Heart left ventricle (tissue), 16 donors: ENCODE measurements around the gene MRPL17. TPM values are rescaled to one million over a fixed set of nuclear protein-coding genes. Genes with fewer than 3 reads are reported as not detected.

ENCODE experiments used
- ATAC-seq, 4 donors: fragments of 200-7000 bp; cut with Tn5 transposase; one replicate each; pipeline ENCODE4 v1.9.1; 2020 to 2022; ENCODE audit warnings: moderate library complexity in 4 of 4, mild to moderate bottlenecking in 3 of 4, moderate number of reproducible peaks in 1 of 4
- DNase-seq, 5 donors: peaks; one replicate each; pipeline ENCODE4 v3.0.0-alpha.2; 2020
- H3K27ac ChIP-seq, 12 donors: fragments of 200-600 bp; sonication (generic) in 4 of 12; one replicate each; pipeline versions ENCODE4 v1.5.0 to v1.8.0; 2016 to 2022; ENCODE audit warnings: mild to moderate bottlenecking in 2 of 12
- H3K27me3 ChIP-seq, 9 donors: fragments of 200-600 bp; sonication (generic) in 2 of 9; one replicate each; pipeline versions ENCODE4 v1.5.1 to v1.8.0; 2016 to 2022; ENCODE audit warnings: mild to moderate bottlenecking in 3 of 9
- H3K36me3 ChIP-seq, 9 donors: fragments of 200-600 bp; sonication (generic) in 2 of 9; one replicate each; pipeline versions ENCODE4 v1.5.0 to v1.8.0; 2018 to 2022; ENCODE audit warnings: mild to moderate bottlenecking in 2 of 9
- H3K4me1 ChIP-seq, 12 donors: fragments of 200-600 bp; sonication (generic) in 4 of 12; one replicate each; pipeline versions ENCODE4 v1.5.0 to v1.8.0; 2016 to 2022; ENCODE audit warnings: mild to moderate bottlenecking in 3 of 12
- H3K4me3 ChIP-seq, 12 donors: fragments of 200-600 bp; sonication (generic) in 4 of 12; one replicate each; pipeline versions ENCODE4 v1.5.0 to v1.8.0; 2017 to 2022; ENCODE audit warnings: mild to moderate bottlenecking in 9 of 12, moderate library complexity in 4 of 12
- H3K9me3 ChIP-seq, 12 donors: fragments of 200-600 bp; sonication (generic) in 4 of 12; one replicate each; pipeline versions ENCODE4 v1.5.0 to v1.8.0; 2016 to 2022; ENCODE audit warnings: mild to moderate bottlenecking in 1 of 12
- CTCF ChIP-seq, 12 donors: fragments of 200-600 bp; sonication (generic) in 4 of 12; IDR thresholded peaks; one replicate each; pipeline versions ENCODE4 v1.5.0 to v1.8.0; 2018 to 2022; ENCODE audit warnings: antibody characterized with exemption in 12 of 12, mild to moderate bottlenecking in 5 of 12
- POLR2A ChIP-seq, 2 donors: fragments of 450-650 bp; IDR thresholded peaks; one replicate each; pipeline ENCODE4 v1.6.1; 2017; ENCODE audit warnings: antibody characterized with exemption in 2 of 2, mild to moderate bottlenecking in 2 of 2, moderate library complexity in 2 of 2
- WGBS, 4 donors: extraction: QIAGEN DNeasy Blood & Tissue Kit in 2 of 4; methylation state at CpG; one replicate each; pipeline versions ENCODE4 v1.1.5 to v1.1.7; 2013 to 2018; 5-methylcytosine and 5-hydroxymethylcytosine counted together
- intact Hi-C, 10 donors: fragments of 100-400 bp; cut with DNase I; formaldehyde crosslinking; loops; one replicate each; pipeline versions ENCODE4 v1.11.1 to v1.14.2; 2022
- polyA plus RNA-seq, 2 donors: library from polyadenylated mRNA; stranded (reverse); fragments of 200-250 nt; gene quantifications; one replicate each; pipeline ENCODE4 v1.2.3, GENCODE V29; 2013
- total RNA-seq, 9 donors: library from RNA; depleted of rRNA in 2 of 9; stranded (reverse); fragments of >200 nt in 2 of 9; fragmentation: NEBNext Ultra II Directional in 3 of 9; extraction: Animal tissue kit (Norgen Biotek cat#: 25700) in 3 of 9; gene quantifications; one replicate each; pipeline versions ENCODE4 v1.1.0 to v1.2.4, GENCODE V29; 2016 to 2023
- donor health status: ischemic (EF 13 %, LVEDD 7.1; RV severe dilation, severe dysfunction).
- donor health status: healthy with polysubstance abuse.
- donor health status: DM: no; HTN: yes; CAD: no.
- donor health status: DM: no; HTN: no; CAD: no.
- donor health status: ischemic (EF 25% LVEDD 6.9; RV normal size, moderate dysfunction).
- donor health status: ischemic (EF 25% LVEDD 5.7; RV mildly dilated, moderate dysfunction).
- donor health status: healthy.
- donor health status: DM: yes; HTN: yes; CAD: no.
- donor health status: ischemic (EF 35%, LVEDD 5.7; RV mildly dilated, moderate dysfunction).
- donor health status: nonischemic (EF 11% LVEDD 7.7; RV severe dilation, severe dysfunction).
- donor health status: DM: yes; HTN: yes; CAD: no.
- donor health status: PGD.
- donor health status: ischemic (EF 29% LVEDD 5.4; RV normal size, mild dysfunction).
- donor health status: nonischemic (EF 23%, LVEDD 6.1; RV moderate dilation, normal function).

The MRPL17 gene
- total and polyA plus RNA-seq, 11 donors = 31.0 to 70.9 (median 53.5) TPM

DNA sequence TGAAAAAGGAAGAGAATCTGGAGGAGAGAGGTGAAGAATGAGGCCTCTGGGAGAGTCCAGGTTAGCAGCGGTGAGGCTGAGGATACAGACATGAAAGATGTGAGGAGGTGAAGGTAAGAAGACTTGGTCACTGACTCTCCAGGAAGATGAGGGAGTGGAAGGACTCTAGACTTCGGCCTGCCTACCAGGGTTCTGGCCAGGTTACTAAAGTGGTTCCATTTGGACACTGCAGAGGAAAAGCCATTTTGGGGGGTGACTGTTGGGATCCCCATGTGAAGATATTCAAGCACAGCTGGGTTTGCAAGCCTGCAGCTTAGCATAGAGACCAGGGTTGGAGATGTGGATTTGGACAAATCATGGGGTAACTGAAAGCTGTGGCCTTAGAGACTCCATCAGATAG, 35.3 kb downstream of the MRPL17 start:
- intact Hi-C loops = loop anchor here in 3 of 10 donors (2.0 to 5.0 kb wide), 2 partner anchors 34 to 43 kb away; partner anchors contain the start of gene MRPL17 (in 2 of the 3)
- H3K36me3 ChIP-seq = peaks cover 0 to 4% (median 0%) of the 10 kb centered on the region in 9 donors
- no peak overlapping the region for H3K4me3 ChIP-seq
- no peak for DNase-seq
- H3K4me1 ChIP-seq = peaks cover 0 to 67% (median 40%) of the 10 kb centered on the region in 12 donors
- 89 to 94% (median 91%) methylated on average over 2 of the region's 2 CpGs for WGBS, 4 donors
- TF ChIP-seq CTCF (IDR thresholded peaks at IDR 0.05) (no peak), POLR2A (IDR thresholded peaks at IDR 0.05) (no peak)
- ATAC-seq = no peak
- H3K27ac ChIP-seq = peak overlapping the region in 11 of 12 donors; percentile 69 to 92 (median 86)
- H3K27me3 ChIP-seq = peaks cover 0 to 3% (median 0%) of the 10 kb centered on the region in 9 donors
- no peaks in the 10 kb centered on the region for H3K9me3 ChIP-seq

DNA sequence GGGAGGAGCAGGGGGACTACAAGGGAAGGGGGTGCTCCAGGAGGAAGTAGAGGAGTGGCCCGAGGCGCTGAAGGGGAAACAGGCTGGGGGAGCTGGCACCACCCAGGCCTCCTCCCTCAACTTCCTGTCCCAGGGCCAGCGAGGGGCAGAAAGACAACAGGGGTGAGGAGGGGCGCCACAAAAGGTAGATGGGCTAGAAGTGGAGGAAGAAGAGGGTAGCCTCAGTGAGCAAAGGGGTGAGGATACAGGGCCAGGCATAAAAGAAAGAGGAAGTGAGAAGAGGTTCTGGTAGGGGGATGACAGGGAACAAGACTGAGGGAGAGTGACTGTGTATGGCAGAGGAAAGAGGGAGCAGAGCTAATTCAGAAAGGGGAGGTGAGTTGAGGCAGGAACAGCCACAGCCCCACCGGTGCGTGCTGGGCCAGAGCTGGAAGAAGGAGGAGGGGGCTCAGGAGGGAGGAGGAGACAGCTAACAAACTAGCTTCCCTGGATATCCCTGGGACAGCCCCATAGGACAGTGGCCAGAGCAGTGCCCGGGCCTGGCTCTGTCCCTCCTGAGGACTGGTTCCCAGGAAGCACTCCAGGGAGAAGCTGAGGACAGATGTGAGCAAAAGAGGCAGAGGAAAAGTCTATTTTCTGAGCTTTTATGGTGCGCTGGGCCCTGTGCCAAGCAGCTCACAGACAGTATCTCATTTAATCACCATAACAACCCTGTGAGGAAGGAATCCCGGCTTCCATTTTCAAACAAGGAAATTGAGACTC, 36.0 kb downstream of the MRPL17 start:
- intact Hi-C loops = loop anchor here in 3 of 10 donors (2.0 to 5.0 kb wide), 2 partner anchors 35 to 42 kb away; partner anchors contain the start of gene MRPL17 (in 2 of the 3)
- no peaks in the 10 kb centered on the region for H3K9me3 ChIP-seq
- H3K27me3 ChIP-seq = peaks cover 0 to 3% (median 0%) of the 10 kb centered on the region in 9 donors
- H3K4me3 ChIP-seq = peak overlapping the region in 6 of 12 donors; percentile 6 to 39 (median 20)
- whole genome bisulfite sequencing, 4 donors = 38 to 44% (median 43%) methylated on average over 9 of the region's 9 CpGs
- DNase-seq = peak; percentile 18 to 79 (median 58)
- H3K4me1 ChIP-seq = peaks cover 0 to 64% (median 37%) of the 10 kb centered on the region in 12 donors
- peaks cover 0 to 4% (median 0%) of the 10 kb centered on the region in 9 donors for H3K36me3 ChIP-seq
- H3K27ac ChIP-seq = peak overlapping the region; percentile 59 to 92 (median 84)
- peak; percentile 10 to 45 (median 42) for ATAC-seq
- TF ChIP-seq CTCF (IDR thresholded peaks at IDR 0.05) (no peak), POLR2A (IDR thresholded peaks at IDR 0.05) (no peak)

- ATAC-seq (peak; percentile 49 to 77 (median 68)), DNase-seq (peak; percentile 52 to 75 (median 68))
- peaks cover 0 to 4% (median 0%) of the 10 kb centered on the region in 9 donors for H3K36me3 ChIP-seq
- intact Hi-C loops = loop anchor here in 3 of 10 donors (2.0 to 5.0 kb wide), 2 partner anchors 36 to 42 kb away; partner anchors contain the start of gene MRPL17 (in 2 of the 3)
- 27 to 45% (median 40%) methylated on average over 3 of the region's 3 CpGs for WGBS, 4 donors
- peak overlapping the region; percentile 59 to 92 (median 84) for H3K27ac ChIP-seq
- H3K27me3 ChIP-seq = peaks cover 0 to 2% (median 0%) of the 10 kb centered on the region in 9 donors
- TF ChIP-seq CTCF (IDR thresholded peaks at IDR 0.05) (no peak), POLR2A (IDR thresholded peaks at IDR 0.05) (no peak)
- H3K9me3 ChIP-seq = no peaks in the 10 kb centered on the region
- peaks cover 0 to 69% (median 37%) of the 10 kb centered on the region in 12 donors for H3K4me1 ChIP-seq
- H3K4me3 ChIP-seq = peak overlapping the region in 7 of 12 donors; percentile 6 to 39 (median 16)
Observed at GRCh38 chr11:6646576-6646917, 36.6 kb downstream of the MRPL17 start.

- intact Hi-C loops = loop anchor here in 3 of 10 donors (2.0 to 5.0 kb wide), 2 partner anchors 36 to 41 kb away; partner anchors contain the start of gene MRPL17 (in 2 of the 3)
- H3K27me3 ChIP-seq = no peaks in the 10 kb centered on the region
- peaks cover 0 to 67% (median 37%) of the 10 kb centered on the region in 12 donors for H3K4me1 ChIP-seq
- WGBS, 4 donors = 35 to 58% (median 50%) methylated on average over 12 of the region's 12 CpGs
- H3K9me3 ChIP-seq = no peaks in the 10 kb centered on the region
- DNase-seq (peak; percentile 82 to 93 (median 88)), ATAC-seq (peak; percentile 83 to 84 (median 84))
- peaks cover 0 to 6% (median 0%) of the 10 kb centered on the region in 9 donors for H3K36me3 ChIP-seq
- peak overlapping the region in 5 of 12 donors; percentile 6 to 39 (median 16) for H3K4me3 ChIP-seq
- H3K27ac ChIP-seq = peak overlapping the region in 10 of 12 donors; percentile 69 to 92 (median 88)
- TF ChIP-seq POLR2A (IDR thresholded peaks at IDR 0.05) = no peak
- TF ChIP-seq CTCF (IDR thresholded peaks at IDR 0.05) = no peak
Observed at GRCh38 chr11:6646071-6646470, 37.1 kb downstream of the MRPL17 start.
